ENCODE results near the gene SCFD2.
"Not testable (repeated sequence)": the region's sequence is repeated elsewhere in the genome, so short reads cannot be mapped to it uniquely, and the experiment has no call there.

SCFD2 gene

DNA sequence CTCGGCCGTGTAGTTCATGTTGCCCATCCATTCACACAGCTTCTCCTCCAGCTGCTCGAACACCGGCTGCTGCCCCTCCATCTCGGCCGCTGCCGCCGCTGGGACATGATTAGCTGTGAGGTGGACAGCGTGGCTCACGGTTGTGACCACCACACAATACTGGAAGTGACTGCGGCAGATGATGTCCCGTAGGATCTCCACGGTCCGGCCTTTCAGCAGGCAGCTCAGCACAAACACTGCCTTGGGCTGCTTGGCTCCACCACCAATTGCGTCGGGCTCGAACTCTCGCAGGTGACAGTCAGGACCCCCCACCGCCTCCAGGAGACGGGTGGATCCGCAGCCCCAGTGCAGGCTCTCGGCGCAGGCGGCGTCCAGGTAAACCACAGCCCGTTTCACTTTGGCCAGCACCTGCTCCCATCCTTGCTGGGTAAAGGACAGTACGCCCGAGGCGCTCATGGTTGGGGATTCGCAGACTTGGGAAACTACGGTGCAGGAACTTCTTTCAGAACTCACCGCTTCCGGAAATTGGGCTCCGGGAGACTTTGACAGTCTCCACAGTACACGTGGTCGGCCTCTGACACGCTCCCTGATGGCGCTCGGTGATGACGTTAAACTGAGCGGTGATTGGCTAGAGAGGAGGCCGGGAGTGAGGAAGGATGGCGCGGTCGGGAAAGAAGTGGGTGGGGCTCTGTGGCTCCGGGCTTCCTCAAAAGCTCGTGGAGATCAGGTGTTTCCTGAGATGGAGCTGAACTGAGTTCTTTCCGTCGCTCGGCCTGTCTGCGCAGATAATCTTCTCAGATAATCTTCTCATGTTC is at the start of gene SCFD2:
TSS of gene SCFD2 (minus strand) at position 576 of the 815 bp plus-strand sequence.
- DNase-seq (ENCODE audit: insufficient read length, low spot score) (peak; percentile 78), FAIRE-seq (peak; percentile 94)
- peak; percentile 55 for TF ChIP-seq POLR2A (IDR thresholded peaks at IDR 0.05; ENCODE audit: low read depth, low read length)

DNA sequence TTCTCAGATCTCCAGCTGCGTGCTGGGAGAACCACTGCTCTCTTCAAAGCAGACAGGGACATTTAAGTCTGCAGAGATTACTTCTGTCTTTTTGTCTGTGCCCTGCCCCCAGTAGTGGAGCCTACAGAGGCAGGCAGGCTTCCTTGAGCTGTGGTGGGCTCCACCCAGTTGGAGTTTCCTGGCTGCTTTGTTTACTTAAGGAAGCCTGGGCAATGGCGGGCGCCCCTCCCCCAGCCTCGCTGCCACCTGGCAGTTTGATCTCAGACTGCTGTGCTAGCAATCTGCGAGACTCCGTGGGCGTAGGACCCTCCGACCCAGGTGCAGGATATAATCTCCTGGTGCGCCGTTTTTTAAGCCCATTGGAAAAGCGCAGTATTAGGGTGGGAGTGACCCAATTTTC is 43.6 kb upstream of the SCFD2 start:
- not testable (repeated sequence) for DNase-seq (ENCODE audit: insufficient read length, low spot score); FAIRE-seq

DNA sequence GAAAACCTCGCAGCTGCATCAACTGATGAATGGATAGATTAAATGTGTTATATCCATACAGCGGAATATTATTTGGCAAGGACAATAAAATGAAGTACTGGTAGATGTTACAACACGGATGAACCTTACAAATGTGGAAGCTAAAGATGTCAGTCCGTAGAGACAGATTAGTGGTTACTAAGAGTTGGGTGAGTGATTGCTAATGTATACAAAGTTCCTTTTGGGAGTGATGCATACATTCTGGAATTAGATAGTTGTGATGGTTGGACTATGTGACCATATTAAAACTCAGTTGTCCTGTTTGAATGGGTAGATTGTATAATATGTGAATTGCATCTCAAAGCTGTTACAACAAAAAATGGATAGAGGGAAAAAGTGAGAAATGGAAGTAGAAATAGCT is 14.4 kb upstream of the SCFD2 start:
- DNase-seq (ENCODE audit: insufficient read length, low spot score) (no peak), FAIRE-seq (peak; percentile 20)
- TF ChIP-seq POLR2A (IDR thresholded peaks at IDR 0.05; ENCODE audit: low read depth, low read length): no peak

DNA sequence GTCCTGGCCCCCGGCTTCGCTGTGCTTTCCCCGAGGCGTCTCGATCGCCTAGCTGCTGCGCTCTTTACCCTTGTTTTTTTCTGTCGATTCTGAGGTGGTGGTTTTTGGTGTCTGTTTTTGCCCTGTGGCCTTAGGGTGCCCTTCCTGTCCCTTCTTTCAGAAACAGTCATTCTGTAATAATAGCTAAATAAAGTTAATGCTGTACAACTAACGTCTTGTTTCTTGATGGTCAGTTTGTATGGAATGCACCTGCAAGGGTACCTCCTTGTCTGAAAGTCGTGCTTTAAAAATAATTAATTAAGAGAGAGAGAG is 12.3 kb upstream of the SCFD2 start:
- DNase-seq (ENCODE audit: insufficient read length, low spot score) (no peak), FAIRE-seq (no peak)
- no peak for TF ChIP-seq POLR2A (IDR thresholded peaks at IDR 0.05; ENCODE audit: low read depth, low read length)

DNA sequence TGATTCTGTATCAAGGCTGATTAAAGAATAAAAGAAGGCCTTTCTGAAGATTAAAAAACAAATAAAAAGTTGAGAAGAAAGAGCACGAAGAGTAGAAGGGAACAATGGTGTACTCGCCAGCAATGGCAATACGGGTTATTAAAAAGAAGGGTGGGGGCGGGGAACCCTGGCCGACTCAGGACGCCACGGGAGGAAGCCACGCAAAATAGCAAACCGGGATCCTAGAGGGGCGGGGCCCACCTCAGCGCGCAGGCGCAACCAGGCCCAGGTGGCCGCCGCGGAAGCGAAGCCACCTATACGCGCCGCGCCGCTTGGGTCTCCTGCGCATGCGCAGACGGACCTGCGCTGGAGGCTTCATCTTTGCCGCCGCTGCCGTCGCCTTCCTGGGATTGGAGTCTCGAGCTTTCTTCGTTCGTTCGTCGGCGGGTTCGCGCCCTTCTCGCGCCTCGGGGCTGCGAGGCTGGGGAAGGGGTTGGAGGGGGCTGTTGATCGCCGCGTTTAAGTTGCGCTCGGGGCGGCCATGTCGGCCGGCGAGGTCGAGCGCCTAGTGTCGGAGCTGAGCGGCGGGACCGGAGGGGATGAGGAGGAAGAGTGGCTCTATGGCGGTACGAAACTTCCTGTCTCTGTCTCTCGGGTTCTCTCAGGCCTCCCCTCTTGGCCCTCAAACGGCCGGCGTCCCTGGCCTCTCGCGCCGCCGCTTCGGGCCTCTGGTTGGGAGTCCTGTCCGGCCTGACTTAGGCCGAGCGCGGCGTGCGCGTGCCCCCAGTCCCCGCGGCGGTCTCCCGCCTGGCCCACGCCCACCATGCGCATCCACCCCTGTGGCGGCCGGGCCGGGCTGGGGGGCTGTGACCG is 11.7 kb upstream of the SCFD2 start, which contains the start of gene FIP1L1:
TSS of gene FIP1L1 (plus strand) at position 323 of the 852 bp plus-strand sequence. CDS start at position 521, 198 bp downstream.
- FAIRE-seq (peak; percentile 71), DNase-seq (ENCODE audit: insufficient read length, low spot score) (peak; percentile 77)
- peak; percentile 76 for TF ChIP-seq POLR2A (IDR thresholded peaks at IDR 0.05; ENCODE audit: low read depth, low read length)

DNA sequence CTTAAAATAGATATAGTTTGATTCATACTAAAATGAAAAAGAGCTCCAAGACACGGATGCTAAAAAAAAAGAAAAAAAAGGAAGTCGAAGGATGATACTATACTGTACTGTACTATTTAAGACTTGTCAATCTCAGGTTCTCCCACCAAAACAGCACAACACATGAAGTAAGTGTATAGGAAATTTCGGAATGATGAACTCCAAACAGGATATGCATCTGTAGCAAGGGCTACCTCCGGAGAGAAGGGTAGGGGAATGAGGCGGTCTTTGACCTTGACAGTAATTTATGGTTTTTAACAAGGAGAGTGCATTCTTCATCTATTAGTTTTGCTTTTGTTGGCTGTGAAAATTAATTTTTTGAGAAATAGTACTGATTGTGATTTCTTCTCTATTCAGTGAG is 11.0 kb upstream of the SCFD2 start:
- TF ChIP-seq POLR2A (IDR thresholded peaks at IDR 0.05; ENCODE audit: low read depth, low read length): no peak
- DNase-seq (ENCODE audit: insufficient read length, low spot score) (no peak), FAIRE-seq (no peak)

DNA sequence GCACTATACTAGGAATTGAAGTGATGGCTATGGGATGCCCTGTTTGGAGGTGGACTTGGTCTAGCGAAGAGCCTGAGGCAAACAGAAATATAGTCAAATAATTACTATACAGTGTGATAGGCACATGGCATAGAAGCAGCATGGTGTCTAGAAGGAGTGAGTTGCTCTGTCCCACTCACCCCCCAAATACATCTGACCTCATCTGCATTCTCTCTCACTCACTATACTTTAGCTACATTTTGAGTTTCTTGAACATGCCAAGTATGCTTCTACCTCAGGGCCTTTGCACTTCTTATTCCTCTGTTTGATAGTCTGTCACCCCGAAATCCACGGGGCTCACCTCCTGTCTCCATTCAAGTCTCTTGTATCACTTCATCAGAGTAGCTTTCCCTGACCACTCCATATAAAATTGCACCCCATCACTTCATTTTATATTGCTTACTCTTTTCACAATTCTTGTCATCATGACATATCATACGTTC is 9.0 kb upstream of the SCFD2 start:
- FAIRE-seq: no peak
- no peak for DNase-seq (ENCODE audit: insufficient read length, low spot score)
- no peak for TF ChIP-seq POLR2A (IDR thresholded peaks at IDR 0.05; ENCODE audit: low read depth, low read length)

DNA sequence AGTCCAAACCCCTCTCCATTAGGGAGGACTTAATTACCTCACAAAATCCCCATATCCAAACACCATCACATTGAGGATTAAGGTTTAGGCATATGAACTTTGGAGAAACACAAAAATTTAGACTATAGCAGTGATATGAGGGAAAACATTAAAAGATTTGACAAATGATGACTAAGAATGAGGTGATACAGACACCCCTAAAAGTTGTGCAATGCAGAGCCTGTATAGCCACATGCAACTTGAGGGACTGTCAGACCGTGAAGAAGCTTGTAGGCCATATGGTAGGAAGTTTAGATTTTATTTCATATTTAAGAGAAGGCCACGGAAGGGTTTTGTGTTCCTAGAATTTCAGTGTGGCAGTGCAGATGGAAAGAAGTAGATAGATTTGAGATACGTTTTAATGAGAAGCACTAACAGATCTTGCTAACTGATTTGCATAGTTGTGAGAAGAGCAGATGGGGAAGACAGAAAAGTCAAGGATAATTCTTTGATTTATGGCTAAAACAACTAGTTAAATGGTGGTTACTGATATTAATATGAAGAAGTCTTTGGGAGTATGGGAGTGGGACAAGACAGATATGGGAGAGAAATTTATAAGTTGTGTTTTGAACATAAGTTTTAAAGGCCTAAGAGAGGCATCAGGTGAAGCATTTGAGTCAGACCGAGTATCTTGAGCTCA is 6.1 kb upstream of the SCFD2 start:
- FAIRE-seq (no peak), DNase-seq (ENCODE audit: insufficient read length, low spot score) (no peak)
- no peak for TF ChIP-seq POLR2A (IDR thresholded peaks at IDR 0.05; ENCODE audit: low read depth, low read length)

DNA sequence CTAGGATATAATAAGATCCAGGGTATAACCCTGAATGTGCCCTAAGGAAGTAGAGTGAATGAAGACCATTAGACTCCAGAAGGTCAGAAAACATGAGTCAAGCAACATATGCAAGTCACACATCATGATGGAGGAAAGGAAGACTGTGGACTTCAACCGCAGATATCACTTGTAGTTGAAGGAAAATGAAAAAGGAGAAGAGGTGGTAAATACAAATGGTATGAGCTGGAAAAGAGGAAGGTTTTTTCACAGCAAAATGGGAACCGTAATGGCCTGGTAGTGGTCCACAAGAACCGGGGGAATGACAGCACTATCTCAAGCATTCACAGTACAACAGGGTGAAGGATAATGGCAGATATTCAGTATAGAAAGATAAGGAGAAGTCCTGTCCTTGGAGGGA is 5.2 kb upstream of the SCFD2 start:
- TF ChIP-seq POLR2A (IDR thresholded peaks at IDR 0.05; ENCODE audit: low read depth, low read length): no peak
- DNase-seq (ENCODE audit: insufficient read length, low spot score): no peak
- FAIRE-seq: no peak

DNA sequence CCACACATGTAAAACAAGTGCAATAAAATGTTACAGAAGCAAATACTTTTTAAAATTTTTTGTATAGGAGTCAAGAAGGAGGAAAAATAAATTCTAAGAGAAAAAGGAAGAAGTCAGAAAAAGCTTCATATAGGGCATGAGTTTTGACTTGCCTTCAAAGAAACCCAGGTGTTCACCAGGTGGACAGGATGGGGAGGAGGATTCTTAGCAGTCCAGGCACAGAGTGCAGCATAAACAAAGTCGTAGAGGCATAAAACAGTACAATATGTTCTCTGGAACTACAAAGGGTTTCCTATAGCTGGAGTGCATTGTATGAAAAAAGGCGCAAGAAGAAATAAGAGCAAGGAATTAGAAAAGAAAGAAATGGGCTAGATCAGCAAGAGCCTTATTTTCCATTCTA is 1.9 kb upstream of the SCFD2 start:
- TF ChIP-seq POLR2A (IDR thresholded peaks at IDR 0.05; ENCODE audit: low read depth, low read length): no peak
- DNase-seq (ENCODE audit: insufficient read length, low spot score) (no peak), FAIRE-seq (no peak)

DNA sequence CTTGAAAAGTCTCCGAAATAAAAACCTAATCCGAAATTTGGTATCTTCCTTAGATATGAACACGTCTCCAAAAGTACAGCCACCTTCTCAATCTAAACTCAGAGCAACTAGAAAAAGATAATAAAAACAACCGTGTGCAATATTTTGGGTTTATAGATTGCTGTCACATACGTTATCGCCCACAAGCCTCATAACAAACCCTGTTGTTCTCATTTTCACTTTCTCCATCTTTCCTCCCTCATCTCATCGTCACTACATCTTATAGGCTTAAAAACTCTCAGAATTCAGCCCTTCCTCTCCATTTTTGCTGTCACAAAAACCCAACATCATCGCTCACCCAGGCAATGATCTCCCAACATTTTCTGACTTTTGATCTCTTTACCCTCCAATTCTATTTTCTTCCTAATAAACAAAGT is 448 bp upstream of the SCFD2 start:
- DNase-seq (ENCODE audit: insufficient read length, low spot score) (no peak), FAIRE-seq (no peak)
- TF ChIP-seq POLR2A (IDR thresholded peaks at IDR 0.05; ENCODE audit: low read depth, low read length): no peak

DNA sequence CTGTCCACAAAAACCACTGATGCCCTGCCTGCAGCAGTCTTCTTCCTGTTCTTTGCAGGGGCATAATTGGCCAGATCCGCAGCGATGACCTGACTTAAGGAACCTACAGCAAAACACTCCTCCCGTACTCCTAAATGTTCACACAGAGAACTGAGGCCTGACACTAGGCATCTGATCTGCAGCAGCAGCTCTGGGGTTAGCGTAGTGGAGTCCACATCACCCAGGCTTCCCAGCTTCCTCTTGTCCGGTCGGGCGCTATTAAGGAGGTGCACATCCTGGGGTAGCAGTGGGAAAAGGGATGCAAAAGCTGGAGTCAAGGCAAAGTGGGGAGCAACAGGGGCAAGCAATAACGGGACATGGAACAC is 758 bp downstream of the SCFD2 start:
- DNase-seq (ENCODE audit: insufficient read length, low spot score) (peak; percentile 12), FAIRE-seq (no peak)
- TF ChIP-seq POLR2A (IDR thresholded peaks at IDR 0.05; ENCODE audit: low read depth, low read length): no peak

DNA sequence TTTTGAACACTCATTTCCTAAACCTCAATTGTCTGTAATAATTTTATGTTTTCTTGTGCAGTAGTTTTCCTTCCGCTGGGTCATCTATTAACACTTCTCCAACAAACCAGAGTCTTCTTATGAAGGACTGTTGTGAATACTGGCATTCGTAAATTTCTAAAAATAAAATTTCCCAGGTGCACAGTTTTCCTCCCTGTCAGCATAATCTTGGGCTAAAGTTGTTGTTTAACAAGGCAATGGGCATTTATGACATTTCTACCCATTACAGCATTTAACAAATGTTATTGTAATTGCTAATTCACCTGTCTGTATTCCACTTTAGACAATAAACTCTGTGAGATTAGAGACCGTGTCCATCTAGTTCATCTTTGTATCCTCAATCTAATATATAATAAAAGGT is 1.2 kb downstream of the SCFD2 start:
- FAIRE-seq: no peak
- DNase-seq (ENCODE audit: insufficient read length, low spot score): no peak
- TF ChIP-seq POLR2A (IDR thresholded peaks at IDR 0.05; ENCODE audit: low read depth, low read length): no peak

DNA sequence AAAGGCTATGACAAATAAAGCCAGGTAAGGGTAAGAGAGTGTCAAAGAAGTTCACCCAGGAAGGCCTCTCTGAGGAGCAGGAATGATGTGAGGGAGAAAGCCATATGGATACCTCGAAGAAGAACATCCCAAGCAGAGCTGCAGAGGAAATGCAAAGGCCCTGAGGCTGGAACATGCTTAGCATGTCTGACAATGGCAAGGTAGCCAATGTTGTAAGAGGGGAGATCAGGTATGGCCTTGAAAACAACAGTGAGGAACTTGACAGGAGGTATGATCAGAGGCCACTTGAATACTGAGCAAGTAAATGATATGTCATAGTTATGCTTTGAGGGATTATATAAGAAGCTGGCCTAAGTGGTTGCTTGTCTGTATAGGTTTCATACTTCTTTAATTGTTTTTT is 3.8 kb downstream of the SCFD2 start:
- TF ChIP-seq POLR2A (IDR thresholded peaks at IDR 0.05; ENCODE audit: low read depth, low read length): no peak
- FAIRE-seq (no peak), DNase-seq (ENCODE audit: insufficient read length, low spot score) (no peak)
